A673 (cell line): ENCODE data around the gene KEL. TPM values are rescaled to one million over a fixed set of nuclear protein-coding genes. Genes with fewer than 3 reads are reported as not detected.

Experiments
- BruUV-seq: library from RNA; stranded (reverse); fragments of 400-500 nt; replicated peaks from 2 replicates; lab custom pipeline; 2021; lab: Mats Ljungman, UMichigan
- CTCF ChIA-PET: fragments of 300-600 bp; sonication (Branson Sonifier 250); formaldehyde crosslinking; loops from one replicate; lab custom pipeline; 2022; ENCODE audit warnings: antibody characterized with exemption; lab: Charles Lee
- POLR2A ChIA-PET: fragments of 300-600 bp; sonication (Branson Sonifier 250); formaldehyde crosslinking; loops from one replicate; lab custom pipeline; 2022; ENCODE audit warnings: antibody characterized with exemption; ENCODE audit not compliant: low non-redundant PET; lab: Charles Lee
- DNase-seq: peaks from one replicate; pipeline ENCODE4 v3.0.0-alpha.2; 2015; ENCODE audit warnings: low spot score
- H3K27ac ChIP-seq: fragments of 200-600 bp; sonication (generic); 2 replicates; pipeline ENCODE4 v1.5.1; 2016; ENCODE audit warnings: mixed run types, low read depth, mild to moderate bottlenecking, mixed read lengths, antibody characterized with exemption, low read length; ENCODE audit not compliant: poor library complexity, severe bottlenecking
- H3K27me3 ChIP-seq: fragments of 200-600 bp; sonication (generic); replicated peaks from 2 replicates; pipeline ENCODE4 v1.6.1; 2017; ENCODE audit warnings: mixed run types, low read depth, mild to moderate bottlenecking, mixed read lengths, antibody characterized with exemption, low read length; ENCODE audit not compliant: insufficient read depth, poor library complexity
- H3K36me3 ChIP-seq: fragments of 200-600 bp; sonication (generic); 2 replicates; pipeline ENCODE4 v1.6.1; 2016; ENCODE audit warnings: mixed run types, mild to moderate bottlenecking, mixed read lengths, antibody characterized with exemption, low read length; ENCODE audit not compliant: insufficient read depth, poor library complexity, severe bottlenecking
- H3K4me1 ChIP-seq: fragments of 200-600 bp; sonication (generic); 2 replicates; pipeline ENCODE4 v1.6.1; 2017; ENCODE audit warnings: mixed run types, mild to moderate bottlenecking, mixed read lengths, antibody characterized with exemption, low read length; ENCODE audit not compliant: insufficient read depth, poor library complexity, severe bottlenecking
- H3K4me3 ChIP-seq: fragments of 200-600 bp; sonication (generic); 2 replicates; pipeline ENCODE4 v1.5.1; 2016; ENCODE audit warnings: low read depth, mixed run types, mild to moderate bottlenecking, mixed read lengths, low read length; ENCODE audit not compliant: poor library complexity, severe bottlenecking
- H3K9me3 ChIP-seq: fragments of 200-600 bp; sonication (generic); 2 replicates; pipeline ENCODE4 v1.6.1; 2016; ENCODE audit warnings: mixed run types, low read depth, mild to moderate bottlenecking, mixed read lengths, antibody characterized with exemption, low read length; ENCODE audit not compliant: poor library complexity, severe bottlenecking
- EZH2 ChIP-seq: fragments of 200-600 bp; sonication (generic); IDR thresholded peaks from 2 replicates; pipeline ENCODE4 v1.6.1; 2017; ENCODE audit warnings: borderline replicate concordance, low read depth, mild to moderate bottlenecking, mixed read lengths, antibody characterized with exemption, low read length; ENCODE audit not compliant: poor library complexity, severe bottlenecking
- intact Hi-C: fragments of 100-400 bp; cut with micrococcal nuclease; formaldehyde crosslinking; loops from one replicate; pipeline ENCODE4 v1.10.0; 2022; ENCODE audit not compliant: unreplicated experiment
- total RNA-seq: library from RNA; stranded (reverse); gene quantifications from 2 replicates; pipeline ENCODE4 v1.2.3, GENCODE V29; 2021
- TF ChIP-seq, protein P1 (sequence below): fragments of 300-800, 200-600 bp; sonication (generic); conservative IDR thresholded peaks from 2 replicates; pipeline ENCODE4 v1.5.1; 2017; ENCODE audit warnings: low read depth, mild to moderate bottlenecking, antibody characterized with exemption, low read length, moderate library complexity, mixed read lengths

Gene KEL
- total RNA-seq, 1 experiment from 2014 or later = not detected

DNA sequence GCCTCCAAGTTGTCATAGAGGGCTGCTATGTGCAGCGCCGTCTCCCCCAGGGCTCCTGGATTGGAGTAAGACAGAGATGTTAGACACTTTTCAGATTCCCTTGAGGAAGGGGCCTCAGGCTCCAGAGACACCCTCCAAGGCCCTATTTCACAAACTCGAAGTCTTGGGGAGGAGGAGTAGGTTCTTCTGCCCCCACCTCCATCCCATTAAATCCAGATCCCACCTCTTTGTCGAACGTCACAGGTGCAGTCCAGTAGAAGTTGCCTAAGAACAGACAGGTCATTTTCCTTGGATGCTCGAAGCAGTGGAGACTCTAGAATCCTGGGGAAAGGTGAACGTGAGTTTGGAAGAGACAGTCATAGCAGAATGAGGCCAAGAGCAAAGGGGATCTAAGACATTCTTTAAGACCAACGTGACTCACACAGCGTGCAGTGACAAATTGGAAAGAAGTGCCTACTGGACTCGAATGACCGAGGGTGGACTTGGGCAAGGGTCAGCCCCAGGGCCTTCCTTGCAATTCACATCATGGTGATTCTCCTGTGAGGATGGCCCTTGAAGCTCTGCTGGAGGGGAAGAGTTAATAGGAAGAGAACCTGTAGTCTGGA lies 31.9 kb downstream of the KEL start:
- H3K27me3 ChIP-seq = peaks cover 4% of the 10 kb centered on the region
- POLR2A ChIA-PET = no interaction called here
- no peak for TF ChIP-seq EZH2
- TF ChIP-seq, protein P1, sequence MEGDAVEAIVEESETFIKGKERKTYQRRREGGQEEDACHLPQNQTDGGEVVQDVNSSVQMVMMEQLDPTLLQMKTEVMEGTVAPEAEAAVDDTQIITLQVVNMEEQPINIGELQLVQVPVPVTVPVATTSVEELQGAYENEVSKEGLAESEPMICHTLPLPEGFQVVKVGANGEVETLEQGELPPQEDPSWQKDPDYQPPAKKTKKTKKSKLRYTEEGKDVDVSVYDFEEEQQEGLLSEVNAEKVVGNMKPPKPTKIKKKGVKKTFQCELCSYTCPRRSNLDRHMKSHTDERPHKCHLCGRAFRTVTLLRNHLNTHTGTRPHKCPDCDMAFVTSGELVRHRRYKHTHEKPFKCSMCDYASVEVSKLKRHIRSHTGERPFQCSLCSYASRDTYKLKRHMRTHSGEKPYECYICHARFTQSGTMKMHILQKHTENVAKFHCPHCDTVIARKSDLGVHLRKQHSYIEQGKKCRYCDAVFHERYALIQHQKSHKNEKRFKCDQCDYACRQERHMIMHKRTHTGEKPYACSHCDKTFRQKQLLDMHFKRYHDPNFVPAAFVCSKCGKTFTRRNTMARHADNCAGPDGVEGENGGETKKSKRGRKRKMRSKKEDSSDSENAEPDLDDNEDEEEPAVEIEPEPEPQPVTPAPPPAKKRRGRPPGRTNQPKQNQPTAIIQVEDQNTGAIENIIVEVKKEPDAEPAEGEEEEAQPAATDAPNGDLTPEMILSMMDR = no peak
- H3K9me3 ChIP-seq = no peaks in the 10 kb centered on the region
- CTCF ChIA-PET = no interaction called here
- no peak overlapping the region for H3K27ac ChIP-seq
- H3K4me1 ChIP-seq = no peaks in the 10 kb centered on the region
- no peak for DNase-seq
- no peaks in the 10 kb centered on the region for H3K36me3 ChIP-seq
- no TSS peak for BruUV-seq
- H3K4me3 ChIP-seq = no peak overlapping the region
- intact Hi-C loops = no loop called here

DNA sequence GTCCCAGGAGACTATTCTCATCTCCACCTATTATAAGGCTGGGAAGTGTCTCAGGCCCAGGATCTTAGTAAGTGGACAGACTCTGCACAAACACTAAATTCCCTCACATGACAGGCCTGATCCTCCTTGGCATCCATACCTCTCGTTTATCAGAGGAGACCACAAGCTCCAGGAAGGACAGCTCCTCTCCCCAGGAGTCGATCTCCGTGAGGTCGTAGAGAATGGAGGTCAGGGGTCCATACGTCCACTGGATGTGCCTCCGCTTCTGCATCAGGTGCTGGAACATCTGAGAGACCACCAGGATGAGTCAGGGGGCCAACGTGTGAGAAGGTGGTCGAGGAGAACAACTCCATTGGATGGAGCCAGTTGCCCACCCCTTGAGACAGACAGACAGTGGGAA lies 34.2 kb downstream of the KEL start:
- no peak for DNase-seq
- Histone ChIP-seq H3K36me3 (no peaks in the 10 kb centered on the region), H3K4me3 (no peak overlapping the region), H3K9me3 (no peaks in the 10 kb centered on the region), H3K27me3 (no peaks in the 10 kb centered on the region), H3K4me1 (no peaks in the 10 kb centered on the region), H3K27ac (no peak overlapping the region)
- ChIA-PET CTCF (no interaction called here), POLR2A (no interaction called here)
- TF ChIP-seq, protein P1 = no peak
- no peak for TF ChIP-seq EZH2
- intact Hi-C loops = no loop called here
- no TSS peak for BruUV-seq

DNA sequence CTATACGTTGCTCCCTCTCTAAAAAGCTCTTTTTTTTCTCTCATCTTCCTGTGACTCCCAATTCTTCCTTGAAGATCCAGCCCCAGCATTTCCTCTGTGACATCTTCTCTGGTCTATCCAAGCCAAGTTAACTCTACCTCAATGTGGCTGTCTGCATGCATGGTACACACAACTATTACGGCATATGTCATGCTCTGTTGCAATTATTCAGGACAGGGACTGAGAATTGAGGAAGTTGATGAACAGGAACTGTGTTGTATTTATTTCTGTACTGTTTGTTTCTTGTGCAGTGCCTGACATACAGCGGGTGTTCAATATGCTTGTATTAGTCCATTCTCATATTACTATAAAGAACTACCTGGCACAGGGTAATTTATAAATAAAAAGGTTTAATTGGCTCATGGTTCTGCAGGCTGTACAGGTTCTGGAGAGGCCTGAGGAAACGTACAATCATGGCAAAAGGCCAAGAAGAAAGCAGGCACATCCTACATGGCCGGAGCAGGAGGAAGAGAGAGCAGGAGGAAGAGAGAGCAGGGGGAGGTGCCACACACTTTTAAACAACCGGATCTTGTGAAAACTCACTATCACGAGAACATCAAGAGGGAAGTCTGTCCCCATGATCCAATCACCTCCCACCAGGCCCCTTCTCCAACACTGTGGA lies 34.9 kb downstream of the KEL start:
- Histone ChIP-seq H3K4me3 (no peak overlapping the region), H3K27ac (no peak overlapping the region), H3K27me3 (no peaks in the 10 kb centered on the region), H3K36me3 (no peaks in the 10 kb centered on the region), H3K9me3 (no peaks in the 10 kb centered on the region), H3K4me1 (no peaks in the 10 kb centered on the region)
- intact Hi-C loops = no loop called here
- DNase-seq = no peak
- BruUV-seq = no TSS peak
- POLR2A ChIA-PET = no interaction called here
- CTCF ChIA-PET = no interaction called here
- no peak for TF ChIP-seq EZH2
- TF ChIP-seq, protein P1 = no peak
